GM15510 (cell line): Measurements from ENCODE around the gene P2RY12.

ENCODE experiments used
- POLR2A ChIP-seq: IDR thresholded peaks from 3 replicates; pipeline ENCODE4 v1.6.1; 2011; ENCODE audit warnings: borderline replicate concordance; ENCODE audit not compliant: insufficient read length; ENCODE audit errors: extremely low read depth

The P2RY12 gene

DNA sequence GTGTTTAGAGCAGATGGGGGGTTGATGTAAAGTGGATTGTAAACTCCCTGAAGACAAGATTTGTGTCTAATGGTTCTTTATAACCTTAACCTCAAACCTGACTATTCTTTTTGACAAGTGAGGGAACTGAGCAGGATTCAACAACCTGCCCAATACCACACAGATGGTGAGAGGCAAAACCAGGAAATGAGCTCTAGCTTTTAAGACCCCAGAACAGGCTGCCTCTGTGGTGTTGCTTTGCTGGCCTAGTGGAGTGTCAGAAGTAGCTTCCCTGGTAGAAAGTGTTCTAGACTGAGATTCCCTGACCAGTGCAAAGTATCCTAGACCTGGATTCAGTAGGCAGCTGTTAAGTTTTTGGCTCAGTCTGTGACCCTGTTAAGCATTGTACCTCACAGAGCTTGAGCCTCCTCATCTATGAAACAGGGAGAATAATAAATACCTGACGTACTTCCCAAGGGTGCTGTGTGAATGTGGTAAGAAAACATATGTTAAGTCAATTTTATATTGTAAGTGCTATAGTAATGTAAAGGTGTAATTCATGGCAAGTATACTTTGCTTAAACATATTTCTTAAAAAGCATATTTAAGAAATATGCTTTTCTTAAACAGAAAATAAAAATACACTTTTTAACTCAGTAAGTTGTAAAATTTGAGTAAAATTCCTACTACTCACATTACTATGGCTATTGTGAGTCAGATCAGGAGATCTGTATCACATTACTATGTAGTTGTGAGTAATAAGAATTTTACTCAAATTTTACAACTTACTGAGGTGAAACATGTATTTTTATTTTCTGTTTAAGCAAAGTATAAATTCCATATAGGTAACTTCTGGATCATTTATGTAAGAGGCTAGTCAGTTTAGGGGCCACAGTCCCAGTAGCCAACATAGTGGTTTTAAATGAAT, 76.7 kb downstream of the P2RY12 start:
- TF ChIP-seq POLR2A: no peak

DNA sequence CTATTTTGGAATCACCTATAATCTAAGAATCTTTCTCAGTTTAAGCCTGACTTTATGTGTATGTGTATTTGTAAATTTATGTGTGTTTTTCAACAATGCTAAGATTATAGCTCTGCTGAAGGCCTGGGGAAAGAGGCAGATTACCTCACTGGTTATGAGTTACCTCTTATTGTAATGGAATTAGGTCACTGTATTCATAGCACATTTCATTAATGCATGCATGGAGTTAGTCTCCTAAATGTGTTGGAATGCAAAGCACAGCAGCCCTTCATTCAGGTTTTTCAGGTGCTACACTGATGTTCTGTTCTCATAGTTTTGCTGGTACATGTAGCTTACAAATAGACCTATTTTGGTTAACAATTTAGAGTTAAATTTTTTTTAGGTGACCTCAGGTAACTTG, 77.4 kb downstream of the P2RY12 start:
- no peak for TF ChIP-seq POLR2A

DNA sequence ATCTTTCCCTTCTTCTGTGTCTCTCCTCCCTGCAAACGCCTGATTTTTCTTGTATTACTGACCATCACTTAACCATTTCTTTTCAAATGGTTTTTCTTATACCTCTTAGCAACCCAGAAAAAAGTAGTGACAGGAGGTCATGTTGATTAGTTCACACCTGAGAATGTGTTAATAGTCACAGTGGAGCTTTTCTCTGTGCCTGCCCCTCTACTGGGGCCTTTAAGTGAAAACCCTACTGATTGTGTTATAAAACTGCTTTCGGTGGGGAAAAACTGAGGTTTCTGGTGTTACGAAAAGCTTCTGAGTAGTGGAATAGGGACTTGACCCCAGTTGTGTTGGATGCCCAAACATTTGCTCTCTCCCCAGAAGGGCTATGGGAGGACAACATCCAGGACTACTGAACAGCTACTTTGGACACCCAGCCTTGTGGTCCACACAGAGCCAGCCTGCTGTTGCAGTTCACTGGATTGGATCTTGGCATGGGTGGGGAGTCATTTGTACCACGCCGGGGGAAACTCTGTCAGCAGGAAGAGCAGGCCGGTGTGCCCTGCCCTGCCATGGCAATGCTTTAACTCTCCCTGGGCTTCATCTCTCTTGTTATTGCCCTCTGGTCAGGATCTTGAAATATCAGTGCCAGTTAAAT, 78.3 kb downstream of the P2RY12 start:
- no peak for TF ChIP-seq POLR2A

DNA sequence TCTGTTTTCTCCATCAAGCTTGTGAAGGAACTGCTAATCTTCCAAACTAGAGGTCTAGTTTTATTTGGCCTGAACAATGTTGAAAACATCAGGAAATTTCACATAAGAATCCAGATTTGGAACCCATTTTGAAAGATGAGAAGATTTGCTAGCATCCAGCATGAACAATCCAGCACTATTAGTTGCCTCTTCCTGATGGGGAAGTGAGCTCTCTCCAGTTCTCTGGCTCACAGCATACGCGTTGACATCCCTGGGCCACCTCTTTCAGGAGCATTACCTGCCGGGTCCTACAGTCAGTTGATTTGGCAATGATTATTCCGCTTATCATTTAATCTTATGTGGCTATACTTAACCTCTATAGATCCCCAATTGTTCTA, 78.8 kb downstream of the P2RY12 start:
- no peak for TF ChIP-seq POLR2A

DNA sequence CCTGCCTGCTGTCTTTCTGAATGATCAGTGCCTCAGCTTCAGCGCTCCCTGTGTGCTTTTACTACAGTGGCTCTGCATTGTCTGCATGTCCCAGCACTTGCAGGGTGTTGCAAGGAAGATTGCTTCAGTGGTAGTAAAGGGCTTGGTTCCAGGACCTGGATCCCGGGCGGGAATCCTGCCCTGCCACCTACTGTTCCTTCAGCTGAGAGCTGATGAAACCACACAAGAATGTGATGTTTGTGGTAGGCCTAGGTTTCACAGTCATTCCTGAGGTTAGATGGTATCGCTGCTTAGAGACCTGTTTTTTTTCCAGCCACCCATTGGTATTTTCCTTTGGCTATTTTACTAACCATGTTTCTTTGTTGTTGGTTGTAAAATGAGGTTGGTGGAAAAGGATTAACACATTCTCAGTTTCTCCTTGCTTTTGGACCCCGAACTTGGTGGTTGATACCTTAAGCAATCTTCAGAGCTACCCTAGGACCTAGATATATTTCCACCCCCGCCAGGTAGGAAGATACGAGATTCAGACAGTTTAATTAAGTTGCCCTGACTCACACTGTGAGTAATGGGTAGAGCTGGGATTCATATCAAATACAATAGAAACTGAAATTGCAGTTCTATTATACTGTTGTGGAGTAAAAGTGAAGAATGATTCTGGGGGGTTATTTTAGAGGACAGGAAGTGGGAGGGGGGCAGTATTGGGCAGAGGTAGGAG, 79.3 kb downstream of the P2RY12 start:
- no peak for TF ChIP-seq POLR2A

DNA sequence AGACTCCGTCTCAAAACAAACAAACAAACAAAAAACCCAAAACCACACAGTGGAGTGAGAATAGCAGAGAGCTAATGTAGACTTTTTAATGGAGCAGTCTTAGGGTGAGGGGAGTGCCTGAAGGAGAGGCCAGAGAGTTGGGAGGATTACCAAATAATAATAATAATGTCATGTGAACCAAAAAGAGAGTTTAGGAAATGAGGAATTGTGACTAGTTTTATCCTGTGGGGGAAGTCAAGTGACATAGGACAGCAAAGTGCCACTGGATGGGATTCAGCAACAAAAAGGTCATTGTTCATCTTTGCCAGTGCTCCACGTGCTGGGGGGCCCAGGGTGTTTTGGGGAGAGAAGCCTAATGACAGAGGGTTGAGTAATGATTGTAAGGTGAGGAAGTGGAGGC, 80.8 kb downstream of the P2RY12 start:
- no peak for TF ChIP-seq POLR2A

DNA sequence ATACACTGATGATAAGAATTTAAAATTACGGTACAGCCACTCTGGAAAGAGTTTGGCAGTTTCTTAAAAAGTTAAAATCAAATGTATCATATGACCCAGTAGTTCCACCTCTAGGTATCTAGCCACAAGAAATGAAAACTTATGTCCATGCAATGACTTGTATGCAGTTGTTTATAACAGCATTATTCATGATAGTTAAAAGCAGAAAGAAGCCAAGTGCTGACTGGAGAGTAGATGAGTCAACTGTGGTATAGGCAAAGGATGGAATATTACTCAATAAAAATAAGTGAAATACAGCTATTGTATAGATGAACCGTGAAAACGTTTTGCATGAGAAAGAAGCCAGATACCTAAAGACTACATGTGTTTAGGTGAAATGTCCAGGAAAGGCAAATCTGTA, 82.8 kb downstream of the P2RY12 start:
- no peak for TF ChIP-seq POLR2A

DNA sequence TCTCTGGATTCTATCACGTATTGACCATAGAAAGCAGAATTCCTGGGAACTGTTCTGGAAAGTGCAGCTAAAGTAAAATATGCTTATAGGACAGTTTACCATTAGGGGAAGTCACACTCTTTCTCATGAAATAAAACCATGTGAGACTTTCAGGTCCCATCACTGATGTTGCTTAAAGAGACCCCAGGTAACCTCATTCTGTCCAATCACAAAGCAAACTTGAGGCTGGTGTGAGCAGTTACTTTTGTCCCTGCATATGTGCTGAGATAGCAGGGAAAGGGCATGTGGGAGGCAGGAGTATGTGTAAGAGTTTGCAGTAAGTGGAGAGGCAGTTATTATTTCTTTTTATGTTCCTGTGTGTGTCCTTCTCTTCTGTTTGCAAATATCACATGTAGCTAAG, 84.0 kb downstream of the P2RY12 start:
- no peak for TF ChIP-seq POLR2A

DNA sequence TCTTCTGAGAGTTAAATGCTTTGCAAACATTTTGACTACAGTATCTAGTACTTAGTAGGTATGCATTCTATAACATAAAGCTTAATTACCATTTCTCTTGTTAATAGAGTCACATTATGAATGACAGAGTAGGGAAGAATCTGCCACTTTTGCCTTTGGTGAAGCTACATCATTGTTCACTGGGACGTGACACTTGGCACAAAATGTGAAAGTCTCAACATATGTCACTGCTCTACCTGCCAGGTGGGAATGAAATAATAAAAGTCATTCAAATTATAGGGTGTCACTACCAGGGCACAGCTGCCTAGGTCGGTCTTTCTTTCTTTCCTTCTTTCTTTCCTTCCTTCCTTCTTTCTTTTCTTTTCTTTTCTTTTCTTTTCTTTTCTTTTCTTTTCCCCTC, 85.5 kb downstream of the P2RY12 start:
- no peak for TF ChIP-seq POLR2A

DNA sequence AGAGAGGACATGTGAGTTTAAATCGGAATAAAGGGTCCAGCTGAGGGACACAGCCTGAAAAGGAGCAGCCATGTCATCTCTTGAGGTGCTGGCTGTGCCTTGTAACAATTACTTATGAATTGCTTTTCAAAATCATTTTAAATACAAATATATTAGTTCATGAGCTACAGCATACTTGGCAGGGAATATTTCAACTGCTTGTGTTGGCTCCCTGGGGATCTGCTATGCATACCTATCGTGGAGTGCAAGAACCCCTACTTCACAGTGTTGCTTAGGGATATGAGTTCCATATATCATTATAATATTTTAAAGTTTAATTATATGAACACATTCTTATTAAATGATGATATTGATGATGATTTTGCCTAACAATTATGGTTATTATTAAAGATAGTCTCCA, 87.1 kb downstream of the P2RY12 start:
- no peak for TF ChIP-seq POLR2A

DNA sequence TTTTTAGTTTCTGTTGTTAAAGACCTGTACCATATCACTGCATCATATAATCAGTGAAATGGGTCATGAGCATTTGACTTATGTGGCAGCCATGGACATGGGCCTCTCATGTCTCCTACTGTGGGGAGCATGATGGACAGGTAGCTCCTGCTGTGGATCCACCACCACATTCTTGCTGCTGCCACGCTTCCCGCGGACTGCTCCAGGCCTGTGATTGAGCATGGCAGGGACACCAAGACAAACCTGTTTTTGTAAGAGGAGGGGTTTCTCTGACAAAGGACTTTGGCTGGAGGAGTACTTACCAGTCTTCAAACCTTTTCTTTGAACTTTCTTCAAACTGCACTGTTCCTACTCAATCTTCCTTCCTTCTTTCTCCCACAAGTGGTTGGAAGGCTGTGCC, 88.3 kb downstream of the P2RY12 start:
- no peak for TF ChIP-seq POLR2A

DNA sequence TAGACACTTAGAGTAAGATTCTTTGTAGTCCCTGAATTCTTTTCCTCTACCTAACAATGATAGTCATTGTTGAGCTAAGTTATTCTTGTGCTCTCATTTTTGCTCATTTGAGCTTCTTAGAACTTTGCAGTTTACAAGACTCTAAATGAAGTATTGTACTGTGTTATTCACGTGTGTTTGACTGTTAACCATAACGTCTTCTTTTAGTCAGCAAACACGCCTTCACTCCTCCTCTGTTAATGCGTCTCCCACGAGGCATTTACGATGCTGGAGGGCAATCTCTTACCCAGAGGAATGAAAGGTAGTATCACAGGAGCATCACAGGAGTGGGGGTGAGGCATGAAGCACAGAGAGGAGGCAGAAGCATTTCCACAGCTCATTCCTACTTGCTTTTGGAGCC, 91.4 kb downstream of the P2RY12 start:
- no peak for TF ChIP-seq POLR2A

DNA sequence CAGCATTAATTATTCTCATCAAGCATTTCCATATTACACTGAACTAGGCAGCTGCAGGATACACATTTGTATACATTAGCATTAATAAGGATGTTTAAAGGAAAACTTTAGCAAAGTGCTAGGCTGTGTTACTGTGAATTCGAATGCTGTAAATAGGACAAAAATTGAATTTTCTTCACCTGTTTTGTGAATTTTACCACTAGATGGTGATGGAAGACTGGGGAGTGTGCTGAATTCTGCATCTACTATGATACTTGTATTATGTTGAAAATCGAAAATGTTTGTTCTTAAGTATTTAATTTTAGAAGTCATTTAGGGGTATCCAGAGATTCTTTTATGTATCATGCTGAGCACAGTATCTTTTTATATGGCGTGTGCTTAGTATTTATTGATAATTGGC, 93.9 kb downstream of the P2RY12 start:
- TF ChIP-seq POLR2A: no peak

DNA sequence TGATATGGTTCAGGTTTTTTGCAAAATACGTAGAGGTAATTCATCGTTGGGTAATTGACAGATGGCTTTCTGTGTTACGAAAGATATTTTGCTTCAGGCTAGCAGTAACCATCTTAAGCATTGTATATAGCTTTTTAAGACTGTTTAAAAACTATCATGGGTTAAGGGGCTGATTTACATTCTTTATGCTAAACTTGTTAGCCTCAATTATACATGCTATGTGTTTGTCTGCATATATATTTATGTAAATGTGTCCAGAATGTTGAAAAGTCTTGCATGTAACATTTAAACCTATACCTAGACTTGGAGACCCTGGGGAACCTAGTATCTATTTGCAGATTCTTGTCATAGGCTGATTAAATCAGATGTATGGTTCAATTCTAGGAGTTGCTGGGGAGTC, 95.1 kb downstream of the P2RY12 start:
- no peak for TF ChIP-seq POLR2A
